A673 (cell line): Measurements from ENCODE around the gene CEP126.

Experiments used
- EZH2 ChIP-seq: fragments of 200-600 bp; sonication (generic); IDR thresholded peaks from 2 replicates; pipeline ENCODE4 v1.6.1; 2017; ENCODE audit warnings: borderline replicate concordance, low read depth, mild to moderate bottlenecking, mixed read lengths, antibody characterized with exemption, low read length; ENCODE audit not compliant: poor library complexity, severe bottlenecking
- TF ChIP-seq, protein P1 (sequence below): fragments of 300-800, 200-600 bp; sonication (generic); conservative IDR thresholded peaks from 2 replicates; pipeline ENCODE4 v1.5.1; 2017; ENCODE audit warnings: low read depth, mild to moderate bottlenecking, antibody characterized with exemption, low read length, moderate library complexity, mixed read lengths

GRCh38 chr11:101881586-101881985 is 33.2 kb upstream of the CEP126 start:
- TF ChIP-seq, protein P1, sequence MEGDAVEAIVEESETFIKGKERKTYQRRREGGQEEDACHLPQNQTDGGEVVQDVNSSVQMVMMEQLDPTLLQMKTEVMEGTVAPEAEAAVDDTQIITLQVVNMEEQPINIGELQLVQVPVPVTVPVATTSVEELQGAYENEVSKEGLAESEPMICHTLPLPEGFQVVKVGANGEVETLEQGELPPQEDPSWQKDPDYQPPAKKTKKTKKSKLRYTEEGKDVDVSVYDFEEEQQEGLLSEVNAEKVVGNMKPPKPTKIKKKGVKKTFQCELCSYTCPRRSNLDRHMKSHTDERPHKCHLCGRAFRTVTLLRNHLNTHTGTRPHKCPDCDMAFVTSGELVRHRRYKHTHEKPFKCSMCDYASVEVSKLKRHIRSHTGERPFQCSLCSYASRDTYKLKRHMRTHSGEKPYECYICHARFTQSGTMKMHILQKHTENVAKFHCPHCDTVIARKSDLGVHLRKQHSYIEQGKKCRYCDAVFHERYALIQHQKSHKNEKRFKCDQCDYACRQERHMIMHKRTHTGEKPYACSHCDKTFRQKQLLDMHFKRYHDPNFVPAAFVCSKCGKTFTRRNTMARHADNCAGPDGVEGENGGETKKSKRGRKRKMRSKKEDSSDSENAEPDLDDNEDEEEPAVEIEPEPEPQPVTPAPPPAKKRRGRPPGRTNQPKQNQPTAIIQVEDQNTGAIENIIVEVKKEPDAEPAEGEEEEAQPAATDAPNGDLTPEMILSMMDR: no peak
- TF ChIP-seq EZH2: no peak
